GM21423 (cell line): ENCODE measurements around the gene EYS.
"Not testable (repeated sequence)": the region's sequence is repeated elsewhere in the genome, so short reads cannot be mapped to it uniquely, and the experiment has no call there.

Source experiments
- ATAC-seq: cut with Tn5 transposase; IDR thresholded peaks from one replicate; pipeline ENCODE4 v1.9.1; 2021; ENCODE audit warnings: mild to moderate bottlenecking, moderate library complexity; ENCODE audit not compliant: unreplicated experiment

Gene EYS

DNA sequence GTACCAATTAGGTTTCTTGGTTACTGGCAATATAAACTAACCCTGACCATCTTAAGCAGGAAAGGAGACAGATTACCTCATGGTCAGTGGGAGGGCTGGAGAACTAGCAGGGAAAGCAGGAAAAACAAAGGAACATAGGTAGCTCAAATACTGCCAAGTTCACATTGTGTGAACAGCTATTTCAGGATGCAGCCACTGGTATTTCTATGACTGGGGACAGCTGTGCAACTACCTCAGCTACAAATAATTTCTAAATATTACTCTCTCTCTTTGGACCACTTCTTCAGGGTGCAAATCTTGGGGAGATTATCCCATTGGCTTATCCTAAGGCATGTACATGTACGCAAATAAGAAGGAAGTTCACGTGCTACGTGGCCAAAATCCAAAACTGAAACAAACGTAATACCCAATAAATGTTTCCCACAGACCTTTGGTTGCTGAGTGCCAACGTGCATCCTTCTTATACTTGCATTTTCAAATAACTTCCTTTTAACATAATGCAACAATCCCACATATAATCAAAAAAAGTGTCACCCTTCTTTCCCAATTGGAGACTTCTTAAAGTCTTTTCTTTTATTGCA, 1890.5 kb downstream of the EYS start:
- ATAC-seq: no peak

DNA sequence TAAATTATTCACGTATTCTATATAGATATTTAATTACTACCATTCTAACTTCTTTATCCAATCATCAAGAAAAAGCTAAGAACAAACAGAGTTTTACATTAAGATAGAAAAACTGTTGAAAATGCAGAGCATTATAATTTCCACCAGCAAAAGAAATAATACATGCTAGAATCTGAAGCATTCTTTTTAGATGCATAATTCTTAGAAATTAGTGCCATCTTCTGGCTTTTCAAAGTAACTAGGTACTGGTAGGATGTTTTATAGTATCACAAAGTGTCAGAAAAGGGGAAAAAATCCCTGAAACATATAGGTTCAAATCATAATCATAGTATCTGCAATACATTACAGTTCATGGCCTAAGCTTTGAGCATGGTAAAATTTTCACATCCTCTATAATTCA, 1892.6 kb downstream of the EYS start:
- no peak for ATAC-seq

DNA sequence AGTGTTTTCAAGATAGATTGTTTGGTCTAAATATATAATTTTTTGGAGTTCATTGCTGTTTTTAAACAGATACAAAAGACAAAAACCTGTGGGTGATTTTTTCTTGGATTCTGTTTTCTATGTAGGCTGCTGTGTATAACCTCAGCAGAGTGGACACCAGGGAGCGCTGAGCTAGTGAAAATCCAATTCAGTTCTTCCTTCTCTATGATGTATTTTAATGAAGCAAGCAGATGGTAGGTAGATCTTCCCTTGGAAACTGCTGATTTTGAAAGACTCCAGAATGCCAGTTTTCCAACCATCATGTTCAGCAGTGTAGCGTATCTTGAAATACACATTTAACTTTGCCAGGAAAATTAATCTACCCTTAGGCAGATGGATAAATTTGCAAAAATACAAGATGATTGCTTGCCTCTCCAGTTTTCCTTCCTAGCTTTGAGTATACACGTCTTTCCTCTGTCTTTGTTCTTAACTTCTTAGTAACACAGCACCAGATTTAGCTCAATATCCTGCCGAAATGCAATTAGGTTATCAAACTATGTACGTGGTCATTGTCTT, 1893.4 kb downstream of the EYS start:
- ATAC-seq: no peak

DNA sequence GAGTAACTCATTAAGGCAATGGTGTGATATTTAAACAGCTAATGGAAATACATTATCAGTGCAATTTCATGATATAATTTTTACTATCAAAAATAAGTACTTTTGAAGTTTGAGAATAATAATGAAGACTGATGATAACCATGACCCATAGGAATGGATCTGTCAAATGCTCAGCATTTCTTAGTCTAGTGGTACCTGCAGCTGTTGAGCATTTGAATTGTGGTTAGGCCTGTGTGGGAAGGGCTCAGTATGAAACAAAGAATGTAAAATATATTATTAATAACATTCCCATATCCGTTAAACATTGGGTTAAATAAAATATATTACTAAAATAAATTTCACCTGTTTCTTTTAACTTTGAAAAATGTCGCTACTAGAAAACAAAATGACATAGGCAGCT, 1898.5 kb downstream of the EYS start:
- no peak for ATAC-seq

DNA sequence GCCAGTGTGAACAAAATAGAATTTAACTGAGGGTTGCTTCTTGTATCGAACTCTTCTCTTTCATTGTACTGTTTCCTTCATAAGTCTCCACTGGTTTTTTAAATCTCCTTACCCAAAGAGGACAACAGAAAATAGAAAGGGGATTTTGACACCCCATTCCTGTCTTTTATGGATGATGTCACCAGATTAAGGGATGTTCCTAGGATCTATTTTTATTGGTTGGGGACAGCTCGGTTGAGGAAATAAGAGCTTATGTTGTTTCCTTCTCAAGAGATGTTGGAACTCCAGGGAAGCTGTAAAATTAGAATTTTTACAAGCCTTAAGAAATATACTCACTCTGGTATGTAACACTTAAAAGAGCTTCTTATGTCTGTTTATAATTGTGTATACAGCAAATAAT, 1900.0 kb downstream of the EYS start:
- no peak for ATAC-seq

DNA sequence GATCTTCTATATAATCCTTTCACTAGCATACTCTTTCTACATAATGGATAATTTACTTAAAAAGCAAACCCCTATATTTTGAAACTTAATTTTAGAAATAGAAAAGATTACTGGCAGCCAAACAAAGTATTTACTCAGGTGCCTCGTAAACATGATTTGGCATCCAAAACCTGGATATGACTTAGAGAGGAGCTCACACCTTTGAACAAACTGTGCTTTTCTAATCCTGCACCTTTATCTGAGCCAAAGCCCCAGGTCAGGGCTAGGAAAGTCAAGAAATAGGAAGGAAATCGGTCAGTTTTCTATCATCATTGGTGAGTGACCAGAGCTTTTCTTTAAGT, 1900.5 kb downstream of the EYS start:
- no peak for ATAC-seq

DNA sequence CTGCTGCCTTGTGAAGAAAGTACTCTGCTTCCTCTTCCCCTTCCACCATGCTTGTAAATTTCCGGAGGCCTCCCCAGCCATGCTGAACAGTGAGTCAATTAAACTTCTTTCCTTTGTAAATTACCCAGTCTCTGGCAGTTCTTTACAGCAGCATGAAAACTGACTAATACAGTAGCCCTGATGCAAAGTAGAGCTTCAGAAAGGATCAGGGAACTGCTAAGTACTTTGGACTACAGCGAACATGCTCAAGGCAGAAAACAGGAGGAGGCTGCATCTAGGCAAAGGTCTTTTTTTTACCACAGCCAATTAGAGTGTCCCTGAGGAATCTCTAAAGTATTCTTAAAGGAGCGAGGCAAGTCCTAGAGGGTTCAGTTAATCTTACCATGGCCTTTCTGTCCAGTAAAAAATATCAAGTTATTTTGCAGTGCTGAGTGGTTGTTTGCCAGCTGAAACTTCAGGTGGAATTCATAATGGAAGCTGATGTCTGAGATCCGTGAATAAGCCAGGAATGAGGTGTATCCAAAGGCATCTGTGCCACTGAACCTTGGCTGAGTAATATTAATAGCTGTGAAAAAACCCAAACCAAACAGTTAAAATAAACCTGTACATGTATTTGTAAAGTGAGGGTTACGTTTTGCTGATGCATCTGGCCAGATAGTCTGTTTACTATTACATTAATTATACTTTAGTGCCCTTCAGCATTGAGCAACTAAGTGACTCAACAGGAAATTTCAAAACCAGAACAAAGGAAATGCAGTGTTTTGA, 1901.0 kb downstream of the EYS start:
- no peak for ATAC-seq

DNA sequence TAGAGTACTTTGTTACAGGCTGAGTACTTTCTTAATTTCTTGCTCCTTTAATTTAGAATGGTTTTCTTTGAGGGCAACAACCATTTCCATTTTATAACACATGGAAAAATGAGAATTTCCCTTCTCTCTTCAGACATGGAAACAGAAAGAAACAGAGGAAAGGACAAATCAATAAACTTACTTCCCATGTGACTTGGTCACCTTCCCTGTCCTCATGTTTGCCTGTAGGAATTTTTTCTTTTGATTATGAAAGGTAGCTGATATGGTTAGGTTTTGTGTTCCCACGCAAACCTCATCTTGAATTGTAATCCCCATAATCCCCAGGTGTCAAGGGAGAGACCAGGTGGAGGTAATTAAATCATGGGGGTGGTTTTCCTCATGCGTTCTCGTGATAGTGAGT, 1901.7 kb downstream of the EYS start:
- no peak for ATAC-seq

DNA sequence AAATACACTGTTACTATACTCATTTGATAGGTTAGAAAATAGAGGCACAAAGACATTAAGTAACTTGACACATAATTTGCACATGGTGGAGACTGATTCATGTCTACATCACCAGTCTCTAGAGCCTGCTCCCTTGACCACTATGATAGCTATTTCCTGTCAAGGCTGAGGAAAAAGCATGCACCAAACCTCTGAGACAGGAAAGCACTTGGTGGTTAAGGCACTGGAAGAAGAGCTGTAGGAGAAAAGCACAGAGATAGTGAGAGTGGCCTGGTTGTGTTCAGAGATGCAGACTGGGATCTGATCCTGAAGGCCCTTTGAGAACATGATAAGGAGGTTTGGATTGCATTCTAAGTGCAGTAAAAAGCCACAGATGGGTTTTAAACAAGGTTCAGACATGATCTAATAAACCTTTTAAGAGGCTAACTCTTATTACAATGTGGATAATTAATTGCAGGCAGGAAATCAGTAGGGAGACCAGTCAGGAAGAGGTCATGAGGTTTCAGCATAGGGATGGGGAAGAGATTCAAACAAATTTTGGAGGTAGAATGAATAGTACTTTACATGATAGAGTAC, 1902.6 kb downstream of the EYS start:
- no peak for ATAC-seq

DNA sequence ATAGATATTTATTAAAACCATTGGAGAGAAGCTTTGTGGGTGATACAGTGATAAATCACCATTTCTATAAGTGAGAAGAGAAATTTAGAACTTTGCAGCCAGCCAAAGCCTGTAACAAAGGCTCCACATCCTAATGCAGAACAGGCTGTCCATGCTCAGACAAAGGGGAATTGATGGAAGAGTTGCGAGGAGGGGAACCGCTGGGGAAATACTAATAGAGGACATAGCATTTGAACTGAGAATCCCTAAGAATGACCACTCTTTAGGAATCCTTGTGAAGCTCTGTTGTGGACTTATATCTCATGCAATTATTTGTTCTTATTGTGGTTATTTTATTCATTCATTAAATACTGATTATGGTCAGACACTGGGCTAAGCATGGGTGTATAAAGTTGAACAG, 1903.7 kb downstream of the EYS start:
- ATAC-seq: no peak

DNA sequence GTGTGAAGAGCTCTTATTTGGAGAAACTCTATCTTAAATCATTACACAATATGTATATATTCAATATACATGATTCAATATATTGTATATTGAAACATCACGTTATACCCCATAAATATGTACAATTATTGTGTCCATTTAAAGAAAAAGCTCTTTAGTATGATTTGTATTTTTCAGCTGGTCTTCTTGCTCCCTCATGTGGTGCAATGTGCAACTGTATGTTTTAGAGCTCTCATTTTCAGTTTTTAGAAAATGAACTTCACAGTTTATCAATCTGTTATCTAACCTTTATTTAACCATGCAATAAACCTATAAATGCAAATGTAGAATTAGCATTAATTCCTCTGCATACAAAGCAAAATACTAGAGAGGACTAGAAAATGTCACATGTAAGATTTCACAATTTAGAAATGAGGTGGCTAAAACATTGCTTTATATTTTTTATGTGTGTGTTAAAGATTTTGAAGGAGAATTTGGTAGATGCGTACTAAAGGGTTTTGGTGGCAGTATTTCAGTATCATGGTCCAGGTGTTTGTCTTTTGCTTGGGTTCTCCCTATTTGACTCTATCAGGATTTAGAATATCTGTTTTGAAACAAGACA, 1904.3 kb downstream of the EYS start:
- ATAC-seq: no peak

DNA sequence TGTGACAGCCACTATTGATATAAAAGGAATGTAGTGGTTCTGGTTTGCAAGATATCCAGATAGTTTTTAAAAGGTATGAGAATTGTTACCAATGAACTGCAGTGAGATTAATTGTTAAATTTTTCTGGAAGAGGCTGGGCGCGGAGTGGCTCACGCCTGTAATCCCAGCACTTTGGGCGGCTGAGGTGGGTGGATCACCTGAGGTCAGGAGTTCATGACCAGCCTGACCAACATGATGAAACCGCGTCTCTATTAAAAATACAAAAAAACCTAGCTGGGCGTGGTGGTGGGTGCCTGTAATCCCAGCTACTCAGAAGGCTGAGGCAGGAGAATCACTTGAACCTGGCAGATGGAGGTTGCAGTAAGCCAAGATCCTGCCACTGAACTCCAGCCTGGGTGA, 1906.6 kb downstream of the EYS start:
- ATAC-seq: not testable (repeated sequence)

DNA sequence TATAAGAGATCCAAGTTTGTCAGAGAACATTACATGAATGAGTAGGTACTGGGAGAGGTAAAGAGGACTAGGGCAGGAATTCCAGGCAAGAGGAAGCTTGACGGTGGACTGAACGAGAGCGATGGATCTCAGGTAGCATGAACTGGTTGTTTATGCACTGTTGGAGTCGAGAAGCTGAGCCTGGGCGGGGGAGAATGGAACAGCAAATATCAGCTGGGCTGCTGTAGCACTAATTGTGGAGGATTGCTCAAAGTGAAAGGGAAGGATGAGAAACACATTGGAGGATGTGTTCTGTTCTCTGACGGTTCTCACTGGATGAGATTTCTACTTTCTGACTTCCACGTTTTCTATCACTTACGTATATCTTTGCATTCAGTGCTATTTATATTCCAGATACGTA, 1907.2 kb downstream of the EYS start:
- no peak for ATAC-seq

DNA sequence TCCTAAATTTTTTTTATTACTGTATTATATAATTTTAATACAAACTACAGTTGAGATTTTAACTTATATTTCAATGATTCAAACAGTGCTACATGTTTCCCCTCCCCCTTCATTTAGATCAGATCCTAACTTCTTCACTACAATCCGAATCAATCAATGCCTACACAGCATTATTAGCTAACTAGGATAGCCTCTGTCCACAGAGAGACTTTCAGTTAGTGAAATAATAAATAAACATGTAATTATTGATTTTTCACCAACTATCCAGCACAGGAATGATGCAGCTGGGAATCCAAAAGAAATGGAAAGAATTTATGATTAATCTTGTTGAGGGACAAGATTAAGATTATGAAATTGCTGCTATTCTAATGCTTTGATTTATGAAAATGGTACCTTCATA, 1907.7 kb downstream of the EYS start:
- no peak for ATAC-seq

DNA sequence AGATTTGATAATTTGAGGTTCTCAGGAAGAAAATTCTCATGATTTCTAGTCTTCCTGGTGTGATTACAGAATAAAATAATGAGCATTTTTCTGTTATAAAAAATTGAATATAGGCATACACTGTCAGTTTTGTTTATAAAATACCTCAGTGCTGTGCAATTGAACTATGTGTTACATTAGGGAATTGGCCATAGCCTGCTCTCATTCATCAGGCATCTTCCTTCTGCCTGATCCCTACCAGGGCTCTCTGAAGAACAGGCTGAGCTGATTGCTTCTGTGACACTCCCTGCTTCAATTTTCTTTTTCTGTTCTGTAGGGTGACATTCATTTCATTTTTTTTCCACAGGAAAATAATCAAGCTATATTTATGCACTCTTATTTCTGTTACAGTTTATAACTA, 1908.6 kb downstream of the EYS start:
- ATAC-seq: no peak

DNA sequence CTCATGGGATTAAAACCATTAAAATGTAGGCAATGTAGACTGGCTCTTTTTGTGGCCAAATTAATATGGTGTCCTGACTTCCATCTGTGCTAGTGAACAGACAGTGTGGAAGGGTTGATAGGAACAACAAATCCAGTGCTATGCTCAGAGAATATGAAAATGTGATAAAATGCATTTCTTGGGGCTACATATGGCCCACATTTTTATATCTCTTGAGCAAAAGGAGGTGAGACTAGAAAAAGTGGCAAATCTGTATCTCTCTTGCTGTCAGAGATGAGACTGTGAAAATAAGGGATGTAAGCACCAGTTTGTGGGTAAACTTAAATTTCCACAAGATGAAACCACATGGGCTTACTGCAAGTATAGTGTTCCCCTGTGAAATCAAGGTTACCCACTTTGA, 1909.3 kb downstream of the EYS start:
- ATAC-seq: no peak

DNA sequence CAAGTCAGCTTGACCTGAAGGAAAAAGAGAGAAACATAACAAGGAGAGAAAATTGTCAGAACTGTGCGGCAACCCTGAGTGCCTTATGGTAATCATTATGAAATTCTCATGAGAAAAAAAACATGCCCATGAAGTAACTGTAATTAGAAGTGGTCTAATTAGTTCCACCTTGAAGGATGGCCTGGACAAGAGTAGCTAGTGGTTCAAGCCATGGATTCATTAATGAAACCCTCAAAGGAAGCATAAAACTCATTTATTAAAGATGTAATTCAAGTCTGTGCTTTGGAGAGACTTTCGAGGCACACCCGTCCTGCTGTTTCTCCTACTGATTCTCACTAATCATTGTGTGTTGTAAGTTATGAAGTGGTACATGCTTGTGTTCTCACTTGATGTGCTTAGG, 1911.2 kb downstream of the EYS start:
- no peak for ATAC-seq

DNA sequence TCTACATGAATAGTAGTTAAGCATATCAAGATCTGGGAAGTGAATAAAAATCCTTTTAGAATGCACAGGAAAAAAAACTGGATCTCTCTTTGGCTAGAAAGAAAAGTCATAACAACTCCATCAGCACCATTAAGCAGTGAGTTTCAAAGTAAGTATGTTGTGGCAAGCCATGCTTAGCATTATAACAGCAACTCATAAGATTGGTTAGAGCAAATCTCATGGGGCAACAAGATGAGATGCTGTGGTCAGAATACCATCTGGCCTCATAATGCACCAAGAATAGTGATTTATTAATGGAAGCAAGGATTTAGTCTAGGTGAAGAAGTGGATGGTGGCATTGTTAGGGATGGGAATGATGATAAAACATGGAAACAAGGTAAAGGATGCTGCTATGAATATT, 1912.0 kb downstream of the EYS start:
- ATAC-seq: no peak

DNA sequence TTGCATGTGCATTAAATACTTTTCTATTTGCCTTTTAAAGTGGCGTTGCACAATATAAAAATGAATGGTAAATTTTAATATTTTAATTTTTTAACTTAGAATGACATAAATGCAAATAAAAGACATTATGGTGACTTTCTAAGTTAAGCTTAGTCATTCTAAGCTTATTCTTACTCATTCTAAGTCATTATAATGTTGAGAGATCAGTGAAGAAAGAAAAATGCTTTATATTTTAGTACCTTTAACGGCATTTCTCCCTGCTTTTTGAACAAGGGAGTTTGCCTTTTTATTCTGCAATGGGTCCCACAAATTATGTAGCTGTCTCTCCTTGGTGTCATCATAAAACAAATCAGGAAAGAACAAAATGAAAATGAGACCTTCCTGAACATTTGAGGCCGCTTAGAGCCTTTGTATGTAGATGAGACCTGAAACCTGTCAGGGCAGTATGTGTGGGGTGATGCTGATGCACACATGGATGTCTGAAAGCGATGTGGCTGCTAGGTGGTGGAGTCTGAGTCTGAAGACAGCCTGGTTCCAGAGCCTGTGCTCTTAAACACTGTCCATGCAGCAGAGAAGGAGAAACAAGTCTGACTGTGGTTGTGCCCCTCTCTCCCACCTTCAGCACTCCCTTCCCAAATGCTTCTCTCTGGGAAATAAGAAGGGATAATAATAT, 1913.4 kb downstream of the EYS start:
- ATAC-seq: no peak

DNA sequence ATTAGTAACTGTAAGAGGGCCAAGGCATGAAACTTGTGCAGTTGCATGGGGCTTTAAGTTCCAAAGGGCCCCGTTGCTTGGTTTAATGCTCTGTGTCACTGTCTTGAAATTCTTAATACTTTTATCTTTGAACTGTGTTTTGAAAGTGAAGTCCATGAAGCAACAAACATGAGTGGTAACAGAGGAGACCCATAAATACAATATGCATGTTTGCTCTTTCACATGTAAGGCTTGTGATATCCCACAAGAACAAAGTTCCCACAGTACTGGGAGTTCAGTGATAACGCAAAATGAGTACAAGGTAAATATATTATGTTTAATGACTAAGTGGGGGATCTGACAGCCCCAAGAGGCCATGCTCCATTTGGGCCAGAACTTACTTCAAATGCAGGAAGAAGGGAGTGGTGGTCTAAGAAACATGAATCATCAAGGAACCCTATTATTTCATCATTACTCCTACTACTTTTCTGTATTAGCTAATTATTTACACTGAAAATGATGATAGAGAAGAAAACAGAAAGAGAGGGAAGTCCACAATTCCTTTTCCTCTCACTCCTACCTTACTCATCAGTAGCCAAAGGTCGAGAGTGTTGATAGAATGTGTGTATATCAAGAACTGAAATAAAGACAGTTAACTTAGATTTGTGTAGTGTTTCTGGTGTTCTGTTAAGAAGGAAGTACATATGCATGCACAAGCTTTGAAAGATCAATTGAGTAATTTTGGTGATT, 1914.1 kb downstream of the EYS start:
- no peak for ATAC-seq

DNA sequence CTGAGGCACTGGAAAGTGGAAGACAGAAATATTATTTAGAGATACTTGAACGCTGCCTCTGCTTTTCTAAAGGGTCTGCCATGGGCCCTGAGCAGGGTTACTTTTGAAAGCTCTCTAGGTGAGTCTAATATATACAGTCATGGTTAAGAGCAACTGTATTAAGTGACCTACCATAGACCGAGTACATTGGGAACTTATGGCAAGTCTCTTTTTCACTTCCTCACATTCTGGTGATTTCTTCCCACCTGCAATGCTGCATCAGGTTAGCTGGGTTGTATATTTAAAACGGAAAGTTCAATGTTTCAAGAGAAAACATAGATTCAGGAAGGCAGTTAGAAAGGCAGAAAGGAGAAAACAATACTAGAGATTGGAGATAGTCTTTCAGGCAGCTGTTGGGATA, 1916.7 kb downstream of the EYS start:
- ATAC-seq: peak; percentile 66
